ENCODE data around the gene MYO18A.

DNA sequence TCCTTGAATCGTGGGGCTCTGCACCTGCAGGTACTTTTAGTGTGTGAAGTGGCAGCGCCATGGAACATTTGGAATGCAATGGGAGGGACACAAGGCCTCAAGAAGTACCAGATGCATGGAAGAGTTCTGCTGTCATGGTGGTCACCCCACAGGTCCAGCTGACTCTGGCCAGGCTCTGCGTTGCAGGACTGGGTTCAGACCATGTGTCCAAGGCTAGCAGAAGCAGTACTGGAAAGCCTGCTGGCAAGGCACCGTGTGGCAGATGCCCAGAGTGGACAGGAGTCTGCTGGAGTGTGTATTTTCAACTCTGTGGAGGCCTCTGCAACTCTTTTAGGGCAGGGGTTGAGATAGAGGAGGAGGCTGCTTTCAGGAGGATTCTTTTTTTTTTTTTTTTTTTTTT lies 135.2 kb downstream of the MYO18A start:
- TF ChIP-seq, protein P1, sequence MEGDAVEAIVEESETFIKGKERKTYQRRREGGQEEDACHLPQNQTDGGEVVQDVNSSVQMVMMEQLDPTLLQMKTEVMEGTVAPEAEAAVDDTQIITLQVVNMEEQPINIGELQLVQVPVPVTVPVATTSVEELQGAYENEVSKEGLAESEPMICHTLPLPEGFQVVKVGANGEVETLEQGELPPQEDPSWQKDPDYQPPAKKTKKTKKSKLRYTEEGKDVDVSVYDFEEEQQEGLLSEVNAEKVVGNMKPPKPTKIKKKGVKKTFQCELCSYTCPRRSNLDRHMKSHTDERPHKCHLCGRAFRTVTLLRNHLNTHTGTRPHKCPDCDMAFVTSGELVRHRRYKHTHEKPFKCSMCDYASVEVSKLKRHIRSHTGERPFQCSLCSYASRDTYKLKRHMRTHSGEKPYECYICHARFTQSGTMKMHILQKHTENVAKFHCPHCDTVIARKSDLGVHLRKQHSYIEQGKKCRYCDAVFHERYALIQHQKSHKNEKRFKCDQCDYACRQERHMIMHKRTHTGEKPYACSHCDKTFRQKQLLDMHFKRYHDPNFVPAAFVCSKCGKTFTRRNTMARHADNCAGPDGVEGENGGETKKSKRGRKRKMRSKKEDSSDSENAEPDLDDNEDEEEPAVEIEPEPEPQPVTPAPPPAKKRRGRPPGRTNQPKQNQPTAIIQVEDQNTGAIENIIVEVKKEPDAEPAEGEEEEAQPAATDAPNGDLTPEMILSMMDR (IDR thresholded peaks at IDR 0.05; ENCODE audit: low read depth, low read length), result no peak
- no peak for TF ChIP-seq EZH2phosphoT487 (IDR thresholded peaks at IDR 0.05; ENCODE audit: low read depth)
